Stomach (tissue), 4 donors: ENCODE results near the gene KLKB1.
"Not testable (repeated sequence)": the region's sequence is repeated elsewhere in the genome, so short reads cannot be mapped to it uniquely, and the experiment has no call there.

Experiments
- POLR2A ChIP-seq, 4 donors: fragments of 450-650 bp; IDR thresholded peaks; one replicate each; pipeline ENCODE4 v1.6.1; 2016; ENCODE audit warnings: antibody characterized with exemption in 4 of 4, control low read depth in 2 of 4, mild to moderate bottlenecking in 1 of 4, moderate library complexity in 1 of 4
- TF ChIP-seq, protein P1 (sequence below), 7 experiments: fragments of 450-650 bp in 4 of 7; fragments of 200-600 bp in 3 of 7; sonication (generic) in 3 of 7; IDR thresholded peaks; one replicate each; pipeline ENCODE4 v1.5.1; 2016 to 2019; ENCODE audit warnings: antibody characterized with exemption in 7 of 7, control low read depth in 2 of 7, mild to moderate bottlenecking in 1 of 7

DNA sequence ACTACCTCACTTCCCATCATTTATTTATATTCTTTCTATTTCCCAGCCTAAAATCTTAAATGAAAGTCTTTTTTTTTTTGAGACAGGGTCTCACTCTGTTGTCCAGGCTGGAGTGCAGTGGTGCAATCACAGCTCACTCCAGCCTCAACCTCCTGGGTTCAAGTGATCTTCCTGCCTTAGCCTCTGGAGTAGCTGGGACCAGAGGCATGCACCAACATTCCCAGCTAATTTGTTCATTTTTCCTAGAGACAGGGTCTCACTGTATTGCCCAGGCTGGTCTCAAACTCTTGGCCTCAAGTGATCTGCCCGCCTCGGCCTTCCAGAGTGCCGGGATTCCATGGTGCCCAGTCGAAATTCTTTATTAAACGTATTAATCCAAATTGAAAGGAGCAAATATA is 46.1 kb downstream of the KLKB1 start:
- not testable (repeated sequence) for TF ChIP-seq POLR2A (IDR thresholded peaks at IDR 0.05)
- TF ChIP-seq, protein P1, sequence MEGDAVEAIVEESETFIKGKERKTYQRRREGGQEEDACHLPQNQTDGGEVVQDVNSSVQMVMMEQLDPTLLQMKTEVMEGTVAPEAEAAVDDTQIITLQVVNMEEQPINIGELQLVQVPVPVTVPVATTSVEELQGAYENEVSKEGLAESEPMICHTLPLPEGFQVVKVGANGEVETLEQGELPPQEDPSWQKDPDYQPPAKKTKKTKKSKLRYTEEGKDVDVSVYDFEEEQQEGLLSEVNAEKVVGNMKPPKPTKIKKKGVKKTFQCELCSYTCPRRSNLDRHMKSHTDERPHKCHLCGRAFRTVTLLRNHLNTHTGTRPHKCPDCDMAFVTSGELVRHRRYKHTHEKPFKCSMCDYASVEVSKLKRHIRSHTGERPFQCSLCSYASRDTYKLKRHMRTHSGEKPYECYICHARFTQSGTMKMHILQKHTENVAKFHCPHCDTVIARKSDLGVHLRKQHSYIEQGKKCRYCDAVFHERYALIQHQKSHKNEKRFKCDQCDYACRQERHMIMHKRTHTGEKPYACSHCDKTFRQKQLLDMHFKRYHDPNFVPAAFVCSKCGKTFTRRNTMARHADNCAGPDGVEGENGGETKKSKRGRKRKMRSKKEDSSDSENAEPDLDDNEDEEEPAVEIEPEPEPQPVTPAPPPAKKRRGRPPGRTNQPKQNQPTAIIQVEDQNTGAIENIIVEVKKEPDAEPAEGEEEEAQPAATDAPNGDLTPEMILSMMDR (IDR thresholded peaks at IDR 0.05): not testable (repeated sequence)
